Mucosa of stomach (tissue), 1 donor: ENCODE results near the gene PPP2R2D.
"Not testable (repeated sequence)": the region's sequence is repeated elsewhere in the genome, so short reads cannot be mapped to it uniquely, and the experiment has no call there.

Experiments used
- H3K27me3 ChIP-seq: one replicate; pipeline ENCODE4 v1.7.0; 2013; ENCODE audit warnings: mild to moderate bottlenecking, low read length; ENCODE audit not compliant: control insufficient read depth, insufficient read depth
- H3K36me3 ChIP-seq: one replicate; pipeline ENCODE4 v1.7.0; 2013; ENCODE audit warnings: low read length; ENCODE audit not compliant: control insufficient read depth, insufficient read depth
- H3K4me1 ChIP-seq: one replicate; pipeline ENCODE4 v1.7.0; 2013; ENCODE audit warnings: mild to moderate bottlenecking, low read length; ENCODE audit not compliant: control insufficient read depth, insufficient read depth
- H3K4me3 ChIP-seq: one replicate; pipeline ENCODE4 v1.7.0; 2013; ENCODE audit warnings: low read length
- H3K9ac ChIP-seq: one replicate; pipeline ENCODE4 v1.7.0; 2013; ENCODE audit warnings: mild to moderate bottlenecking, low read length, moderate library complexity
- H3K9me3 ChIP-seq: one replicate; pipeline ENCODE4 v1.7.0; 2013; ENCODE audit warnings: mild to moderate bottlenecking, low read length, moderate library complexity; ENCODE audit not compliant: control insufficient read depth
- donor health status: Pancreatic carcinoma.

The PPP2R2D gene

GRCh38 chr10:131944412-131944811, 43.6 kb downstream of the PPP2R2D start:
- Histone ChIP-seq H3K9me3 (no peaks in the 10 kb centered on the region), H3K4me3 (no peak overlapping the region), H3K4me1 (no peaks in the 10 kb centered on the region), H3K9ac (no peak overlapping the region), H3K36me3 (peaks cover 6% of the 10 kb centered on the region), H3K27me3 (no peaks in the 10 kb centered on the region)

- H3K9me3 ChIP-seq: no peaks in the 10 kb centered on the region
- no peak overlapping the region for H3K4me3 ChIP-seq
- no peak overlapping the region for H3K9ac ChIP-seq
These were observed 44.3 kb downstream of the PPP2R2D start for GRCh38 chr10:131944976-131945695.

GRCh38 chr10:131946321-131946751, 45.5 kb downstream of the PPP2R2D start:
- no peak overlapping the region for H3K4me3 ChIP-seq
- peaks cover 6% of the 10 kb centered on the region for H3K36me3 ChIP-seq
- no peaks in the 10 kb centered on the region for H3K27me3 ChIP-seq
- H3K9ac ChIP-seq: no peak overlapping the region
- H3K9me3 ChIP-seq: no peaks in the 10 kb centered on the region
- H3K4me1 ChIP-seq: no peaks in the 10 kb centered on the region

More at GRCh38 chr10:131944976-131945695, 44.3 kb downstream of the PPP2R2D start:
- Histone ChIP-seq H3K27me3 (no peaks in the 10 kb centered on the region), H3K36me3 (peaks cover 6% of the 10 kb centered on the region), H3K4me1 (no peaks in the 10 kb centered on the region)

- Histone ChIP-seq H3K9ac (no peak overlapping the region), H3K27me3 (no peaks in the 10 kb centered on the region), H3K36me3 (peaks cover 6% of the 10 kb centered on the region), H3K9me3 (no peaks in the 10 kb centered on the region), H3K4me3 (no peak overlapping the region), H3K4me1 (no peaks in the 10 kb centered on the region)
These were observed 46.1 kb downstream of the PPP2R2D start for GRCh38 chr10:131946880-131947279.

GRCh38 chr10:131947631-131948347, 47.0 kb downstream of the PPP2R2D start:
- no peak overlapping the region for H3K9ac ChIP-seq
- no peak overlapping the region for H3K4me3 ChIP-seq
- H3K9me3 ChIP-seq: no peaks in the 10 kb centered on the region
- no peaks in the 10 kb centered on the region for H3K4me1 ChIP-seq
- peaks cover 6% of the 10 kb centered on the region for H3K36me3 ChIP-seq
- no peaks in the 10 kb centered on the region for H3K27me3 ChIP-seq

- Histone ChIP-seq H3K27me3 (no peaks in the 10 kb centered on the region), H3K36me3 (peaks cover 6% of the 10 kb centered on the region), H3K9me3 (no peaks in the 10 kb centered on the region), H3K9ac (no peak overlapping the region), H3K4me1 (no peaks in the 10 kb centered on the region), H3K4me3 (no peak overlapping the region)
These were observed 47.7 kb downstream of the PPP2R2D start for GRCh38 chr10:131948501-131948900.

- no peak overlapping the region for H3K4me3 ChIP-seq
- no peaks in the 10 kb centered on the region for H3K27me3 ChIP-seq
- H3K9ac ChIP-seq: no peak overlapping the region
- no peaks in the 10 kb centered on the region for H3K9me3 ChIP-seq
- no peaks in the 10 kb centered on the region for H3K4me1 ChIP-seq
- peaks cover 6% of the 10 kb centered on the region for H3K36me3 ChIP-seq
These were observed 48.4 kb downstream of the PPP2R2D start for GRCh38 chr10:131949041-131949862.

- not testable (repeated sequence) for H3K27me3 ChIP-seq, H3K4me3 ChIP-seq, H3K36me3 ChIP-seq, H3K9me3 ChIP-seq, H3K4me1 ChIP-seq, H3K9ac ChIP-seq
These were observed 49.1 kb downstream of the PPP2R2D start for GRCh38 chr10:131949908-131950307.

- Histone ChIP-seq H3K4me1 (no peaks in the 10 kb centered on the region), H3K27me3 (no peaks in the 10 kb centered on the region), H3K9me3 (no peaks in the 10 kb centered on the region), H3K36me3 (peaks cover 5% of the 10 kb centered on the region), H3K9ac (no peak overlapping the region), H3K4me3 (no peak overlapping the region)
These were observed 53.7 kb downstream of the PPP2R2D start for GRCh38 chr10:131954356-131954965.

GRCh38 chr10:131955591-131956340, 55.0 kb downstream of the PPP2R2D start:
- Histone ChIP-seq H3K9ac (no peak overlapping the region), H3K9me3 (no peaks in the 10 kb centered on the region), H3K27me3 (no peaks in the 10 kb centered on the region), H3K4me3 (no peak overlapping the region), H3K4me1 (no peaks in the 10 kb centered on the region), H3K36me3 (peaks cover 5% of the 10 kb centered on the region)

- Histone ChIP-seq H3K9ac (no peak overlapping the region), H3K4me3 (no peak overlapping the region), H3K36me3 (peaks cover 5% of the 10 kb centered on the region), H3K27me3 (no peaks in the 10 kb centered on the region), H3K9me3 (no peaks in the 10 kb centered on the region), H3K4me1 (no peaks in the 10 kb centered on the region)
These were observed 59.0 kb downstream of the PPP2R2D start for GRCh38 chr10:131959841-131960240.
